Gastrocnemius medialis (tissue), 4 donors: ENCODE data around the gene MYOZ2. TPM values are rescaled to one million over a fixed set of nuclear protein-coding genes. Genes with fewer than 3 reads are reported as not detected.
A peak's percentile ranks its signal among the peaks of the same experiment; 100 is the strongest.

ENCODE experiments used
- ATAC-seq, 2 donors: fragments of 150-250 bp; one replicate each; pipeline ENCODE4 v1.9.1; 2016
- DNase-seq, 2 donors: peaks; one replicate each; pipeline ENCODE4 v3.0.0-alpha.2; 2019
- H3K27ac ChIP-seq, 4 donors: fragments of 200-600 bp; sonication (generic); 1 replicate in 1 of 4; 2 replicates in 3 of 4; pipeline ENCODE4 v1.5.1; 2016 to 2018; ENCODE audit warnings: mild to moderate bottlenecking in 2 of 4, moderate library complexity in 1 of 4
- H3K27me3 ChIP-seq, 3 donors: fragments of 200-600 bp; sonication (generic) in 2 of 3; 1 replicate in 1 of 3; 2 replicates in 2 of 3; pipeline versions ENCODE4 v1.5.1 to v1.6.0; 2016 to 2019; ENCODE audit warnings: mild to moderate bottlenecking in 1 of 3, moderate library complexity in 1 of 3
- H3K36me3 ChIP-seq, 2 donors: fragments of 200-600 bp; sonication (generic) in 1 of 2; one replicate each; pipeline ENCODE4 v1.5.1; 2017 to 2018
- H3K4me1 ChIP-seq, 2 donors: fragments of 200-600 bp; sonication (generic) in 1 of 2; one replicate each; pipeline ENCODE4 v1.5.1; 2016 to 2017; ENCODE audit warnings: mild to moderate bottlenecking in 2 of 2
- H3K4me3 ChIP-seq, 4 donors: fragments of 200-600 bp; sonication (generic) in 3 of 4; 1 replicate in 1 of 4; 2 replicates in 3 of 4; pipeline ENCODE4 v1.5.1; 2016 to 2019; ENCODE audit warnings: mild to moderate bottlenecking in 2 of 4
- H3K9me3 ChIP-seq, 3 donors: fragments of 200-600 bp; sonication (generic) in 2 of 3; 1 replicate in 1 of 3; 2 replicates in 2 of 3; pipeline ENCODE4 v1.5.1; 2016 to 2019
- POLR2A ChIP-seq, 2 donors: fragments of 450-650 bp; IDR thresholded peaks; one replicate each; pipeline ENCODE4 v1.6.1; 2017; ENCODE audit warnings: antibody characterized with exemption in 2 of 2, mild to moderate bottlenecking in 2 of 2, moderate library complexity in 2 of 2
- in situ Hi-C, 4 donors: fragments of 200-750 bp; cut with MboI; loops; one replicate each; pipeline versions ENCODE4 v1.15.0 to v1.8.0; 2017; ENCODE audit warnings: low sequenced_read_pairs in 4 of 4
- intact Hi-C: fragments of 100-400 bp; cut with DNase I; formaldehyde crosslinking; loops from one replicate; pipeline ENCODE4 v1.15.1; 2023; ENCODE audit warnings: low total_unique reads
- total RNA-seq, 4 donors: library from RNA; depleted of rRNA; stranded (reverse); fragments of >200 nt; gene quantifications; one replicate each; pipeline versions ENCODE4 v1.1.0 to v1.2.3, GENCODE V29; 2016
- TF ChIP-seq, protein P1 (sequence below), 5 experiments: fragments of 450-650 bp in 3 of 5; fragments of 200-600 bp in 2 of 5; sonication (generic) in 2 of 5; IDR thresholded peaks in 4 of 5; conservative IDR thresholded peaks in 1 of 5; 1 replicate in 4 of 5; 2 replicates in 1 of 5; pipeline ENCODE4 v1.5.1; 2016 to 2019; ENCODE audit warnings: antibody characterized with exemption in 5 of 5, mild to moderate bottlenecking in 3 of 5, moderate library complexity in 3 of 5

Gene MYOZ2
- total RNA-seq, 4 donors from 2014 or later = 30.6 to 290 (median 87.9) TPM

DNA sequence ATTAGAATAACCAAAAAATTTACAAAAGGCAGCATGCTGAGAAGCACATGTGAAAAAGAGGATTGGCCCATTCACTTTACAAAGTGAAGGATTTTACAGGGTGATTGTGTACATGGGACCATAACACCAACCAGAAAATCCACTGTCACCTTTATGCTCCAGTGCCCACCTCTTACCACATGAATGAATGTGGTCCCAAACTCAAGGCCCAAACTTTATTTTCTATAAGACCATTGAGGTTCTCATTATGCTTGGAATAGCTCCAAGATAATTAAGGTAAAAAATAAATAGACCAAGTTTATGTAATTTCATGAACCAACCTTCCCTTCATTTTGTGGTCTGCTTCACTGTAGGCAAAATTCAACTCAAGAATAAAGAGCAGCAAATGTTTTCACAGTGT, 24.3 kb upstream of the MYOZ2 start:
- in situ Hi-C loops = no loop called here

DNA sequence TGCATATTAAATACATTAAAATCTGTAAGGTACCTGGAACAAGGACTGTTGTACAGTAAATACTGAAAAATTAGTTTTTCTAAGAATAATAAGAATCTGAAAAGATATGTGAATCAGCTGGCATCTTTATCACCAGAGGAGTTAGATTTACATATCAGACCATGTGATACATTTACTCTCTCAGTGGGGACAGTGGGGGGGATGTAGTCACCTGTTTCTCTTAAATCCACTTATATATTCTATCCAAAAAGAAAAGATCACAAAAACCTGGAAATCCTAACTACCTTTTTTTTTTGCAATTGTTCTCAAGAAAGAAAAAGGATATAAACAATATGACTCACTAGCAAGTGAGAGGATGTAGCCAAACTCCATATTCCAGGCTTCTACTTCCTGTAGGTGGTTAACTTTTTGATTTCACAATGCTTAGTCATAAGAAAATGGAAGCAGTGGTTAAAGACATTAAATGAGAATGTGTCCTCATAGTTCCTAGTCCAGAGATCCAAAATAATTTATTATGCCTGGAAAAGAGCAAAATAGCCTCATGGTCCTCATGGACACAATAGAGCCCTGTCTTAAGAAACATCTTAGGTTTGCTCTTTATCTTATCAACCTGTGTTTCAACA, 22.5 kb upstream of the MYOZ2 start:
- Histone ChIP-seq H3K36me3 (no peaks in the 10 kb centered on the region), H3K4me1 (peaks cover 0 to 7% of the 10 kb centered on the region in 2 donors), H3K27ac (peak overlapping the region; percentile 10 to 58 (median 45)), H3K27me3 (no peaks in the 10 kb centered on the region), H3K9me3 (no peaks in the 10 kb centered on the region), H3K4me3 (no peak overlapping the region)
- no peak for TF ChIP-seq POLR2A (IDR thresholded peaks at IDR 0.05)
- TF ChIP-seq, protein P1, sequence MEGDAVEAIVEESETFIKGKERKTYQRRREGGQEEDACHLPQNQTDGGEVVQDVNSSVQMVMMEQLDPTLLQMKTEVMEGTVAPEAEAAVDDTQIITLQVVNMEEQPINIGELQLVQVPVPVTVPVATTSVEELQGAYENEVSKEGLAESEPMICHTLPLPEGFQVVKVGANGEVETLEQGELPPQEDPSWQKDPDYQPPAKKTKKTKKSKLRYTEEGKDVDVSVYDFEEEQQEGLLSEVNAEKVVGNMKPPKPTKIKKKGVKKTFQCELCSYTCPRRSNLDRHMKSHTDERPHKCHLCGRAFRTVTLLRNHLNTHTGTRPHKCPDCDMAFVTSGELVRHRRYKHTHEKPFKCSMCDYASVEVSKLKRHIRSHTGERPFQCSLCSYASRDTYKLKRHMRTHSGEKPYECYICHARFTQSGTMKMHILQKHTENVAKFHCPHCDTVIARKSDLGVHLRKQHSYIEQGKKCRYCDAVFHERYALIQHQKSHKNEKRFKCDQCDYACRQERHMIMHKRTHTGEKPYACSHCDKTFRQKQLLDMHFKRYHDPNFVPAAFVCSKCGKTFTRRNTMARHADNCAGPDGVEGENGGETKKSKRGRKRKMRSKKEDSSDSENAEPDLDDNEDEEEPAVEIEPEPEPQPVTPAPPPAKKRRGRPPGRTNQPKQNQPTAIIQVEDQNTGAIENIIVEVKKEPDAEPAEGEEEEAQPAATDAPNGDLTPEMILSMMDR (IDR thresholded peaks at IDR 0.05 in 4 of 5, conservative IDR thresholded peaks at IDR 0.05 in 1 of 5) = no peak
- ATAC-seq (peak; percentile 81 to 89), DNase-seq (no peak)
- intact Hi-C loops = loop anchor here (2.0 kb wide), 1 partner anchor 18 kb away; no protein-coding TSS in a partner anchor
- in situ Hi-C loops = no loop called here

More for the DNA sequence above, 24.3 kb upstream of the MYOZ2 start:
- Histone ChIP-seq H3K4me3 (no peak overlapping the region), H3K9me3 (no peaks in the 10 kb centered on the region), H3K27ac (no peak overlapping the region), H3K27me3 (no peaks in the 10 kb centered on the region), H3K36me3 (no peaks in the 10 kb centered on the region), H3K4me1 (peaks cover 7 to 12% of the 10 kb centered on the region in 2 donors)
- TF ChIP-seq POLR2A (IDR thresholded peaks at IDR 0.05) = no peak
- TF ChIP-seq, protein P1 (IDR thresholded peaks at IDR 0.05 in 4 of 5, conservative IDR thresholded peaks at IDR 0.05 in 1 of 5) = no peak
- ATAC-seq (no peak), DNase-seq (no peak)
- intact Hi-C loops = no loop called here

DNA sequence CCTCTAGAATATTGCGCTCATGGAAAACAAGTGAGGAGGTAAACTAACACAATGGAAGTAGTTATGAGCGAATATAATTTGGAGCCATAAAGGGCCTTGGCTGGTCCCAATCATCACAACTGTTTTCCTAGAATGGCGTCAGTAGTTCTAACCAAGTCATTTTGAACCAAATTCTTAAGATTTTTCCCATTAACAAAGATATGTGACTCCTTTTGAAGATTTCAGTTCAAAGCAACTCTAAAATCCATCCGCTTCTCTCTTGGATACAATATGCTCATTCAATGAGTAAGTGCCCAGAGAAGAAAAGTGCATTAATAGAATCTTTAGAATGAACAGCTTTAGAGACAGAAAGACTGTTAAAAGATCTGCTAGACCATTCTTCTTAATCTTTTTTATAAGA, 19.6 kb upstream of the MYOZ2 start:
- H3K36me3 ChIP-seq = no peaks in the 10 kb centered on the region
- intact Hi-C loops = no loop called here
- ATAC-seq (no peak), DNase-seq (no peak)
- no peaks in the 10 kb centered on the region for H3K9me3 ChIP-seq
- in situ Hi-C loops = no loop called here
- H3K27ac ChIP-seq = no peak overlapping the region
- TF ChIP-seq POLR2A (IDR thresholded peaks at IDR 0.05) = no peak
- TF ChIP-seq, protein P1 (IDR thresholded peaks at IDR 0.05 in 4 of 5, conservative IDR thresholded peaks at IDR 0.05 in 1 of 5) = no peak
- H3K27me3 ChIP-seq = no peaks in the 10 kb centered on the region
- peaks cover 0 to 7% of the 10 kb centered on the region in 2 donors for H3K4me1 ChIP-seq
- H3K4me3 ChIP-seq = no peak overlapping the region

DNA sequence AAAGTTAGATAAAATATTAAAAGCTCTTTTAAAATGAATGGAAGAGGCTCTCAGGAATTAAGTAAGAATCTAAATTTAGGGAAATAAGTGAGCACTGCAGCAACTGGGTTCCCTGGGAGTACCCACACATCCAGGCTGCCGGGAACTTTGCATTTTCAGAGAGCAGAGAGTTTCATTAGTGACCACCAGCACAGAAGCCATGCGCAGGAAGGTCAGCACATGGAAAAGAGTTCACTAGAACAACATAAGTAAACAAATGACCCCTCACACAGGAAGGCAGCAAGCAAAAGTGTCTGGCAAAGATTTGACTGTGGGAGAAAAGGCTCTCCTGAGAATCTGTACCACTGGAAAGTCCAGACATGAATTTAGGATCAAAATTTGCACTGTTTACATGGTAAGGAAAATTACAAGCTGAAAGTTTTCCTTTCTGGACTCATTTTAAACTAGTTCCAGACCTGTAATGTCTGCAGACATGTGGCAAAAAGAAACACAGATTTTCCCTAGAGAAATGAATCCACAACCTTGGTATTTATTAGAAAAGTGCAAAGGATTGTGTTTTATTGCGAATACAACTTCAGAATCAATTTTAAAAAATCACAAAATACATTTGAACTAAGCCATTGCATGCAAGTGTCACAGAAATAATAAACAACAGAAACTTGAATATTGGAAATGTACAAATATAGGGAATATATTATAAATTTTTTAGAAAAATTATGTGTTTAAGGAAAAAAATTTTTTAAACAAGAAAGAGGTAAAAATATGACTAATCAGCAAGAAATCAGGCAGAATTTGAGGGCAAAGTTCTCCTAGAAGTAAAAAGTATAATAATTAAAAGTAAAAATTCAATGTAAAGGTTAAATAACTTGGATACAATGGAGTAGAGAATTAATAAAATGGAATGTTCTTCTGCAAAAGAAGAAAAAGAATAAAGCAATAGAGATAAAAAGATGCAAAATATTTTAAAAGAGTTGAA, 18.4 kb upstream of the MYOZ2 start:
- TF ChIP-seq, protein P1 (IDR thresholded peaks at IDR 0.05 in 4 of 5, conservative IDR thresholded peaks at IDR 0.05 in 1 of 5) = no peak
- TF ChIP-seq POLR2A (IDR thresholded peaks at IDR 0.05) = no peak
- ATAC-seq (no peak), DNase-seq (no peak)
- in situ Hi-C loops (no loop called here), intact Hi-C loops (no loop called here)
- Histone ChIP-seq H3K4me3 (no peak overlapping the region), H3K4me1 (peaks cover 0 to 7% of the 10 kb centered on the region in 2 donors), H3K27me3 (no peaks in the 10 kb centered on the region), H3K36me3 (no peaks in the 10 kb centered on the region), H3K27ac (peak overlapping the region in 1 of 4 donors; percentile 29), H3K9me3 (no peaks in the 10 kb centered on the region)
